HepG2 (cell line): Measurements from ENCODE around the gene TRIM54. TPM values are rescaled to one million over a fixed set of nuclear protein-coding genes. Genes with fewer than 3 reads are reported as not detected.

Experiments used
- BRCA1 ChIP-seq: sonication (generic); formaldehyde crosslinking; IDR thresholded peaks from 2 replicates; pipeline ENCODE4 v1.4.0; 2020; ENCODE audit warnings: missing genetic modification reagents
- GFI1 ChIP-seq: sonication (generic); formaldehyde crosslinking; IDR thresholded peaks from 2 replicates; pipeline ENCODE4 v1.5.0; 2020; ENCODE audit warnings: missing genetic modification reagents, mild to moderate bottlenecking, borderline replicate concordance
- HDAC2 ChIP-seq: sonication (generic); formaldehyde crosslinking; IDR thresholded peaks from 2 replicates; pipeline ENCODE4 v1.4.0; 2020; ENCODE audit warnings: missing genetic modification reagents
- KLF13 ChIP-seq: sonication (generic); formaldehyde crosslinking; IDR thresholded peaks from 2 replicates; pipeline ENCODE4 v1.4.0; 2020; ENCODE audit warnings: mild to moderate bottlenecking, missing genetic modification reagents
- MTA3 ChIP-seq: sonication (generic); formaldehyde crosslinking; IDR thresholded peaks from 2 replicates; pipeline ENCODE4 v1.4.0; 2020; ENCODE audit warnings: missing genetic modification reagents
- NFATC3 ChIP-seq: sonication (generic); formaldehyde crosslinking; IDR thresholded peaks from 2 replicates; pipeline ENCODE4 v1.5.1; 2020; ENCODE audit warnings: mild to moderate bottlenecking, missing genetic modification reagents
- PBX3 ChIP-seq: sonication (generic); formaldehyde crosslinking; IDR thresholded peaks from 2 replicates; pipeline ENCODE4 v1.8.1; 2023; ENCODE audit warnings: missing genetic modification reagents, inconsistent platforms, borderline replicate concordance
- RAD51 ChIP-seq: fragments of 450-650 bp; IDR thresholded peaks from 2 replicates; pipeline ENCODE4 v1.6.1; 2016; ENCODE audit warnings: borderline replicate concordance
- TARDBP ChIP-seq: sonication (generic); formaldehyde crosslinking; IDR thresholded peaks from 2 replicates; pipeline ENCODE4 v1.8.0; 2022; ENCODE audit warnings: mild to moderate bottlenecking, missing genetic modification reagents
- TFAP4 ChIP-seq: sonication (generic); IDR thresholded peaks from 2 replicates; pipeline ENCODE4 v1.6.1; 2016; ENCODE audit warnings: low read depth, borderline replicate concordance
- ZBTB44 ChIP-seq: sonication (generic); formaldehyde crosslinking; IDR thresholded peaks from 2 replicates; pipeline ENCODE4 v1.4.0; 2020; ENCODE audit warnings: missing genetic modification reagents
- ZNF10 ChIP-seq: sonication (generic); formaldehyde crosslinking; IDR thresholded peaks from 2 replicates; pipeline ENCODE4 v1.4.0; 2020; ENCODE audit warnings: mild to moderate bottlenecking, low read depth, missing genetic modification reagents, borderline replicate concordance
- ZNF12 ChIP-seq: sonication (generic); formaldehyde crosslinking; IDR thresholded peaks from 2 replicates; pipeline ENCODE4 v1.5.0; 2020; ENCODE audit warnings: missing genetic modification reagents
- ZNF251 ChIP-seq: sonication (generic); formaldehyde crosslinking; IDR thresholded peaks from 2 replicates; pipeline ENCODE4 v1.9.0; 2021; ENCODE audit warnings: mild to moderate bottlenecking, missing genetic modification reagents
- ZNF329 ChIP-seq: sonication (generic); formaldehyde crosslinking; IDR thresholded peaks from 2 replicates; pipeline ENCODE4 v1.9.0; 2021; ENCODE audit warnings: low read depth, mild to moderate bottlenecking, missing genetic modification reagents
- ZNF414 ChIP-seq: sonication (generic); formaldehyde crosslinking; IDR thresholded peaks from 2 replicates; pipeline ENCODE4 v1.5.0; 2020; ENCODE audit warnings: missing genetic modification reagents
- ZNF564 ChIP-seq: sonication (generic); formaldehyde crosslinking; IDR thresholded peaks from 2 replicates; pipeline ENCODE4 v1.8.1; 2023; ENCODE audit warnings: mild to moderate bottlenecking, missing genetic modification reagents
- ZNF709 ChIP-seq: sonication (generic); formaldehyde crosslinking; IDR thresholded peaks from 2 replicates; pipeline ENCODE4 v1.5.0; 2020; ENCODE audit warnings: mild to moderate bottlenecking, missing genetic modification reagents
- ZNF737 ChIP-seq: sonication (generic); formaldehyde crosslinking; IDR thresholded peaks from 2 replicates; pipeline ENCODE4 v1.5.0; 2020; ENCODE audit warnings: missing genetic modification reagents, mild to moderate bottlenecking, borderline replicate concordance
- polyA plus RNA-seq, 8 experiments: library from polyadenylated mRNA; depleted of rRNA in 3 of 8; stranded (reverse) in 7 of 8; unstranded in 1 of 8; fragments of >200 nt; fragmentation: Illumina TruSeq in 4 of 8; extraction: Trizol in 4 of 8; gene quantifications; 2 replicates each; pipeline versions ENCODE4 v1.2.1 to v1.2.3, GENCODE V29; 2011 to 2016; ENCODE audit warnings: low read depth in 4 of 8, missing spikeins in 1 of 8, mixed read lengths in 1 of 8; ENCODE audit not compliant: insufficient read depth in 1 of 8
- total RNA-seq, 5 experiments: library from RNA; depleted of rRNA; stranded (reverse); fragments of >200 nt; fragmentation: Illumina TruSeq; extraction: Trizol; gene quantifications; 2 replicates each; pipeline ENCODE4 v1.2.3, GENCODE V29; 2016; ENCODE audit warnings: low read depth in 1 of 5
- TF ChIP-seq, protein P1 (sequence below): IDR thresholded peaks from 2 replicates; pipeline ENCODE4 v1.6.1; 2016; ENCODE audit warnings: control low read depth
- TF ChIP-seq, protein P2 (sequence below): IDR thresholded peaks from 2 replicates; pipeline ENCODE4 v1.6.1; 2016; ENCODE audit warnings: low read depth, control low read depth
- TF ChIP-seq, protein P3 (sequence below): sonication (generic); formaldehyde crosslinking; IDR thresholded peaks from 2 replicates; pipeline ENCODE4 v1.4.0; 2020; ENCODE audit warnings: missing genetic modification reagents

Gene TRIM54
- total and polyA plus RNA-seq, 2 of the 13 experiments (the other 11 are each of a cell fraction or from before 2014, with no cell fraction given), result 0.07 to 0.13 TPM

DNA sequence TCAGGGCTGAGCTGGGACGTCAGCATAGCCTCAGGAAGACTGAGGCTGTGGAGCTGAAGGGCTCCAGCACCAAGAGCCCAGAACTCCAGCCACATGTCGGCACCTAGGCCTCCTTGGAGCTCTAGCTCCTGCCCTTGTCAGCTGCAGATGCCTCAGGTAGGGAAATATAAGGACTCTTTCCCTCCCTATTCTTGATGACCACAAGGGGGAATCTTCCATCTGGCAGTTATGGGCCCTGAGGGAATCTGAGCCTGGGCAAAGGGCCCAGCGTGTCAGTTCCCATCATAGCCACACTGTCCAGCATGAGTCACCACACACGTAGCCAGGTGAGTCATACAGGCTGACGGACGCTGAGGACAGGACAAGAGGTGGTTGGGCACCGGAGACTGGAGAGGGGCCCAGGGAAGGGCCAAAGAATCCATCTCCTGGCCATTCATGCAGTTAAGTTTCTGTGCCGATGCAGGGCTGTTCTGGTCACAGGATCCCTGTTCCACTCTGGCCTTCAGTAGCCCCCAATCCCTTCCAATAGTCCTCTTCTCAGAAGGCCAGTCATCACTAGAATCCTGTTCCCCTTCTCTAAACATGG lies 38.8 kb downstream of the TRIM54 start (continued):
- TF ChIP-seq ZBTB44 (CRISPR knock-in tag), result no peak
- peak; percentile 93 for TF ChIP-seq HDAC2 (CRISPR knock-in tag)
- TF ChIP-seq TARDBP (CRISPR knock-in tag), result peak; percentile 75
- no peak for TF ChIP-seq BRCA1
- TF ChIP-seq, protein P1, sequence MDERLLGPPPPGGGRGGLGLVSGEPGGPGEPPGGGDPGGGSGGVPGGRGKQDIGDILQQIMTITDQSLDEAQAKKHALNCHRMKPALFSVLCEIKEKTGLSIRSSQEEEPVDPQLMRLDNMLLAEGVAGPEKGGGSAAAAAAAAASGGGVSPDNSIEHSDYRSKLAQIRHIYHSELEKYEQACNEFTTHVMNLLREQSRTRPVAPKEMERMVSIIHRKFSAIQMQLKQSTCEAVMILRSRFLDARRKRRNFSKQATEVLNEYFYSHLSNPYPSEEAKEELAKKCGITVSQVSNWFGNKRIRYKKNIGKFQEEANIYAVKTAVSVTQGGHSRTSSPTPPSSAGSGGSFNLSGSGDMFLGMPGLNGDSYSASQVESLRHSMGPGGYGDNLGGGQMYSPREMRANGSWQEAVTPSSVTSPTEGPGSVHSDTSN (CRISPR knock-in tag), result peak; percentile 75
- no peak for TF ChIP-seq RAD51
- peak; percentile 47; the same call in 1 of the 2 replicates for TF ChIP-seq ZNF12
- 0 out of 2 replicates have a peak, but pooled peaks have one; percentile 68 for TF ChIP-seq ZNF414 (CRISPR knock-in tag)
- TF ChIP-seq, protein P2, sequence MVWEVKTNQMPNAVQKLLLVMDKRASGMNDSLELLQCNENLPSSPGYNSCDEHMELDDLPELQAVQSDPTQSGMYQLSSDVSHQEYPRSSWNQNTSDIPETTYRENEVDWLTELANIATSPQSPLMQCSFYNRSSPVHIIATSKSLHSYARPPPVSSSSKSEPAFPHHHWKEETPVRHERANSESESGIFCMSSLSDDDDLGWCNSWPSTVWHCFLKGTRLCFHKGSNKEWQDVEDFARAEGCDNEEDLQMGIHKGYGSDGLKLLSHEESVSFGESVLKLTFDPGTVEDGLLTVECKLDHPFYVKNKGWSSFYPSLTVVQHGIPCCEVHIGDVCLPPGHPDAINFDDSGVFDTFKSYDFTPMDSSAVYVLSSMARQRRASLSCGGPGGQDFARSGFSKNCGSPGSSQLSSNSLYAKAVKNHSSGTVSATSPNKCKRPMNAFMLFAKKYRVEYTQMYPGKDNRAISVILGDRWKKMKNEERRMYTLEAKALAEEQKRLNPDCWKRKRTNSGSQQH (CRISPR knock-in tag), result peak; percentile 94
- no peak for TF ChIP-seq PBX3 (CRISPR knock-in tag)
- no peak for TF ChIP-seq ZNF10
- no peak for TF ChIP-seq ZNF329
- TF ChIP-seq ZNF251 (CRISPR knock-in tag), result no peak
- TF ChIP-seq GFI1, result peak; percentile 62; the same call in 1 of the 2 replicates
- TF ChIP-seq, protein P3, sequence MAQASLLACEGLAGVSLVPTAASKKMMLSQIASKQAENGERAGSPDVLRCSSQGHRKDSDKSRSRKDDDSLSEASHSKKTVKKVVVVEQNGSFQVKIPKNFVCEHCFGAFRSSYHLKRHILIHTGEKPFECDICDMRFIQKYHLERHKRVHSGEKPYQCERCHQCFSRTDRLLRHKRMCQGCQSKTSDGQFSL (CRISPR knock-in tag), result no peak
- TF ChIP-seq MTA3 (CRISPR knock-in tag), result no peak
- TF ChIP-seq TFAP4, result peak; percentile 83; the same call in 1 of the 2 replicates
- TF ChIP-seq ZNF737 (CRISPR knock-in tag), result no peak
- 0 out of 2 replicates have a peak, but pooled peaks have one; percentile 70 for TF ChIP-seq NFATC3 (CRISPR knock-in tag)
- TF ChIP-seq ZNF709 (CRISPR knock-in tag), result no peak; the same call in 1 of the 2 replicates
- no peak for TF ChIP-seq KLF13 (CRISPR knock-in tag)
- no peak for TF ChIP-seq ZNF564 (CRISPR knock-in tag)
